Spinal cord (tissue), 10 donors: ENCODE data around the gene WBP1L. TPM values are rescaled to one million over a fixed set of nuclear protein-coding genes. Genes with fewer than 3 reads are reported as not detected.
A peak's percentile ranks its signal among the peaks of the same experiment; 100 is the strongest.

Source experiments
- DNase-seq, 6 donors: peaks; one replicate each; pipeline versions ENCODE4 v3.0.0 to v3.0.0-alpha.2; 2013 to 2015; ENCODE audit warnings: low spot score in 6 of 6, low read depth in 4 of 6
- H3K27ac ChIP-seq: one replicate; pipeline ENCODE4 v1.5.1; 2013; ENCODE audit warnings: low read depth, low read length, control low read depth
- H3K27me3 ChIP-seq: one replicate; pipeline ENCODE4 v1.6.1; 2013; ENCODE audit warnings: low read length; ENCODE audit not compliant: control insufficient read depth, insufficient read depth
- H3K36me3 ChIP-seq: one replicate; pipeline ENCODE4 v1.6.1; 2013; ENCODE audit warnings: low read length; ENCODE audit not compliant: control insufficient read depth, insufficient read depth
- H3K4me1 ChIP-seq: one replicate; pipeline ENCODE4 v1.6.1; 2013; ENCODE audit warnings: low read length; ENCODE audit not compliant: control insufficient read depth, insufficient read depth
- H3K4me3 ChIP-seq: one replicate; pipeline ENCODE4 v1.5.1; 2013; ENCODE audit warnings: low read depth, low read length, control low read depth
- H3K9me3 ChIP-seq: one replicate; pipeline ENCODE4 v1.6.1; 2013; ENCODE audit warnings: low read length; ENCODE audit not compliant: control insufficient read depth, insufficient read depth
- WGBS: methylation state at CpG from one replicate; pipeline ENCODE4 v1.1.5; 2013; ENCODE audit warnings: missing lambda C conversion rate; ENCODE audit not compliant: insufficient coverage; 5-methylcytosine and 5-hydroxymethylcytosine counted together
- polyA plus RNA-seq, 2 donors: library from polyadenylated mRNA; unstranded; fragments of 120-200 nt; gene quantifications; one replicate each; pipeline ENCODE4 v1.2.1, GENCODE V29; 2013; ENCODE audit not compliant: insufficient read length in 2 of 2
- total RNA-seq, 2 donors: library from RNA; depleted of rRNA in 1 of 2; stranded (reverse); fragments of 120-200 nt in 1 of 2; fragments of >200 nt in 1 of 2; gene quantifications; one replicate each; pipeline versions ENCODE4 v1.2.3 to v1.2.4, GENCODE V29; 2013 to 2014
- donor health status: healthy.

Gene WBP1L
- total and polyA plus RNA-seq, 4 donors: 39.8 to 55.1 (median 49.2) TPM

GRCh38 chr10:102782673-102783551 is 39.2 kb downstream of the WBP1L start:
- DNase-seq: peak in 1 of 6 donors; percentile 65
- H3K4me1 ChIP-seq: peaks cover 37% of the 10 kb centered on the region
- H3K4me3 ChIP-seq: no peak overlapping the region
- H3K9me3 ChIP-seq: no peaks in the 10 kb centered on the region
- H3K27me3 ChIP-seq: no peaks in the 10 kb centered on the region
- no peaks in the 10 kb centered on the region for H3K36me3 ChIP-seq
- peak overlapping the region; percentile 90 for H3K27ac ChIP-seq
- WGBS: 57% methylated on average over 9 of the region's 18 CpGs

GRCh38 chr10:102783568-102783967 is 39.8 kb downstream of the WBP1L start:
- Histone ChIP-seq H3K27me3 (no peaks in the 10 kb centered on the region), H3K4me3 (no peak overlapping the region), H3K36me3 (no peaks in the 10 kb centered on the region), H3K9me3 (no peaks in the 10 kb centered on the region), H3K27ac (peak overlapping the region; percentile 90), H3K4me1 (peaks cover 33% of the 10 kb centered on the region)
- DNase-seq: no peak
- no CpG with 5 or more reads among the region's 1 CpG for WGBS

- H3K27me3 ChIP-seq: no peaks in the 10 kb centered on the region
- WGBS: 64% methylated on average over 1 of the region's 2 CpGs
- peak overlapping the region; percentile 44 for H3K27ac ChIP-seq
- DNase-seq: no peak
- no peaks in the 10 kb centered on the region for H3K36me3 ChIP-seq
- H3K4me1 ChIP-seq: peaks cover 27% of the 10 kb centered on the region
- no peaks in the 10 kb centered on the region for H3K9me3 ChIP-seq
- no peak overlapping the region for H3K4me3 ChIP-seq
Observed at GRCh38 chr10:102785818-102786217, 42.1 kb downstream of the WBP1L start.

- H3K4me3 ChIP-seq: no peak overlapping the region
- peak overlapping the region; percentile 68 for H3K27ac ChIP-seq
- WGBS: 55% methylated on average over 2 of the region's 8 CpGs
- DNase-seq: peak in 1 of 6 donors; percentile 80
- H3K27me3 ChIP-seq: no peaks in the 10 kb centered on the region
- no peaks in the 10 kb centered on the region for H3K9me3 ChIP-seq
- H3K36me3 ChIP-seq: no peaks in the 10 kb centered on the region
- H3K4me1 ChIP-seq: peaks cover 40% of the 10 kb centered on the region
Observed at GRCh38 chr10:102791754-102792395, 48.1 kb downstream of the WBP1L start.

- no peak for DNase-seq
- peaks cover 18% of the 10 kb centered on the region for H3K36me3 ChIP-seq
- no peaks in the 10 kb centered on the region for H3K9me3 ChIP-seq
- peaks cover 59% of the 10 kb centered on the region for H3K4me1 ChIP-seq
- no peaks in the 10 kb centered on the region for H3K27me3 ChIP-seq
- H3K4me3 ChIP-seq: no peak overlapping the region
- 58% methylated on average over 11 of the region's 15 CpGs for WGBS
- peak overlapping the region; percentile 86 for H3K27ac ChIP-seq
Observed at GRCh38 chr10:102795453-102796406, 52.0 kb downstream of the WBP1L start.

GRCh38 chr10:102796407-102797176 is 52.8 kb downstream of the WBP1L start:
- no peak overlapping the region for H3K4me3 ChIP-seq
- peak in 1 of 6 donors; percentile 80 for DNase-seq
- H3K9me3 ChIP-seq: no peaks in the 10 kb centered on the region
- 35% methylated on average over 2 of the region's 9 CpGs for WGBS
- peak overlapping the region; percentile 86 for H3K27ac ChIP-seq
- peaks cover 21% of the 10 kb centered on the region for H3K36me3 ChIP-seq
- no peaks in the 10 kb centered on the region for H3K27me3 ChIP-seq
- H3K4me1 ChIP-seq: peaks cover 59% of the 10 kb centered on the region

GRCh38 chr10:102799691-102800471 is 56.1 kb downstream of the WBP1L start:
- Histone ChIP-seq H3K27me3 (no peaks in the 10 kb centered on the region), H3K36me3 (peaks cover 30% of the 10 kb centered on the region), H3K4me1 (peaks cover 35% of the 10 kb centered on the region), H3K4me3 (no peak overlapping the region), H3K27ac (peak overlapping the region; percentile 86), H3K9me3 (no peaks in the 10 kb centered on the region)
- DNase-seq: peak in 1 of 6 donors; percentile 74
- 30% methylated on average over 5 of the region's 8 CpGs for WGBS

GRCh38 chr10:102800611-102801335 is 57.0 kb downstream of the WBP1L start:
- 55% methylated on average over 8 of the region's 10 CpGs for WGBS
- Histone ChIP-seq H3K4me3 (no peak overlapping the region), H3K27me3 (no peaks in the 10 kb centered on the region), H3K4me1 (peaks cover 29% of the 10 kb centered on the region), H3K27ac (peak overlapping the region; percentile 86), H3K36me3 (peaks cover 30% of the 10 kb centered on the region), H3K9me3 (no peaks in the 10 kb centered on the region)
- DNase-seq: peak in 1 of 6 donors; percentile 26
